GM23338 (cell line): Measurements from ENCODE around the gene TFDP1. TPM values are rescaled to one million over a fixed set of nuclear protein-coding genes. Genes with fewer than 3 reads are reported as not detected.

Source experiments
- ATAC-seq: fragments of 200-7000 bp; cut with Tn5 transposase; 3 replicates; pipeline ENCODE4 v1.9.1; 2020
- DNase-seq: peaks from one replicate; pipeline ENCODE4 v3.0.0-alpha.2; 2015; ENCODE audit warnings: low spot score
- H2AFZ ChIP-seq: fragments of 200-600 bp; sonication (generic); 2 replicates; pipeline ENCODE4 v1.8.0; 2016; ENCODE audit warnings: antibody characterized with exemption, mild to moderate bottlenecking, moderate library complexity
- H3F3A ChIP-seq: fragments of 200-600 bp; sonication (generic); replicated peaks from 2 replicates; pipeline ENCODE4 v1.8.0; 2017; ENCODE audit warnings: antibody characterized with exemption, mixed run types, low read depth
- H3K27ac ChIP-seq: fragments of 200-600 bp; sonication (generic); 2 replicates; pipeline ENCODE4 v1.6.1; 2016; ENCODE audit warnings: low read depth
- H3K27me3 ChIP-seq: fragments of 200-600 bp; sonication (generic); 2 replicates; pipeline ENCODE4 v1.8.0; 2016; ENCODE audit warnings: mild to moderate bottlenecking, mixed run types, moderate library complexity; ENCODE audit not compliant: insufficient read depth
- H3K36me3 ChIP-seq: fragments of 200-600 bp; sonication (generic); 2 replicates; pipeline ENCODE4 v1.8.0; 2016; ENCODE audit warnings: mild to moderate bottlenecking; ENCODE audit not compliant: insufficient read depth
- H3K4me1 ChIP-seq: fragments of 200-600 bp; sonication (generic); 2 replicates; pipeline ENCODE4 v1.8.0; 2016; ENCODE audit warnings: mild to moderate bottlenecking, moderate library complexity; ENCODE audit not compliant: insufficient read depth
- H3K4me2 ChIP-seq: fragments of 200-600 bp; sonication (generic); 2 replicates; pipeline ENCODE4 v1.7.1; 2017; ENCODE audit warnings: mixed run types
- H3K4me3 ChIP-seq: fragments of 200-600 bp; sonication (generic); 2 replicates; pipeline ENCODE4 v1.6.1; 2016; ENCODE audit warnings: mixed run types
- H3K79me2 ChIP-seq: fragments of 200-600 bp; sonication (generic); replicated peaks from 2 replicates; pipeline ENCODE4 v1.8.0; 2017; ENCODE audit warnings: mild to moderate bottlenecking; ENCODE audit not compliant: insufficient read depth
- H3K9me2 ChIP-seq: fragments of 200-600 bp; sonication (generic); 2 replicates; pipeline ENCODE4 v1.8.0; 2017; ENCODE audit not compliant: insufficient read depth
- H4K20me1 ChIP-seq: fragments of 200-600 bp; sonication (generic); replicated peaks from 2 replicates; pipeline ENCODE4 v1.8.0; 2017; ENCODE audit warnings: mild to moderate bottlenecking; ENCODE audit not compliant: insufficient read depth
- H3K27ac Mint-ChIP-seq: 2 replicates; pipeline ENCODE4 v1.8.0; 2020; ENCODE audit warnings: inconsistent platforms, mild to moderate bottlenecking, moderate library complexity, mixed read lengths
- H3K27me3 Mint-ChIP-seq: 3 replicates; pipeline ENCODE4 v1.8.0; 2022; ENCODE audit warnings: low read depth, mild to moderate bottlenecking, moderate library complexity, mixed read lengths, inconsistent platforms; ENCODE audit not compliant: insufficient read depth, poor library complexity
- H3K36me3 Mint-ChIP-seq: 3 replicates; pipeline ENCODE4 v1.8.0; 2021; ENCODE audit warnings: low read depth, mild to moderate bottlenecking, inconsistent platforms, moderate library complexity, mixed read lengths
- H3K4me1 Mint-ChIP-seq: 3 replicates; pipeline ENCODE4 v1.8.0; 2020; ENCODE audit warnings: mild to moderate bottlenecking, inconsistent platforms, mixed read lengths
- H3K4me3 Mint-ChIP-seq: 3 replicates; pipeline ENCODE4 v1.8.0; 2021; ENCODE audit warnings: moderate library complexity, mild to moderate bottlenecking, inconsistent platforms, mixed read lengths
- H3K9me3 Mint-ChIP-seq: 3 replicates; pipeline ENCODE4 v1.8.0; 2020; ENCODE audit warnings: moderate library complexity, mild to moderate bottlenecking, inconsistent platforms, mixed read lengths
- CREB1 ChIP-seq: fragments of 250-450 bp; sonication (Bioruptor Pico); IDR thresholded peaks from 2 replicates; pipeline ENCODE4 v1.5.0; 2020; ENCODE audit warnings: low read depth, mild to moderate bottlenecking, moderate library complexity
- EZH2 ChIP-seq: fragments of 200-600 bp; sonication (generic); IDR thresholded peaks from one replicate; pipeline ENCODE4 v1.8.0; 2017; ENCODE audit warnings: antibody characterized with exemption, mild to moderate bottlenecking, low read depth; ENCODE audit not compliant: unreplicated experiment
- EZH2phosphoT487 ChIP-seq: fragments of 200-600 bp; sonication (generic); IDR thresholded peaks from one replicate; pipeline ENCODE4 v1.8.1; 2018; ENCODE audit warnings: antibody characterized with exemption; ENCODE audit not compliant: unreplicated experiment
- JUNB ChIP-seq: IDR thresholded peaks from one replicate; pipeline ENCODE4 v1.6.1; 2016; ENCODE audit warnings: antibody characterized with exemption; ENCODE audit not compliant: unreplicated experiment
- NANOG ChIP-seq: IDR thresholded peaks from 2 replicates; pipeline ENCODE4 v1.6.1; 2016; ENCODE audit warnings: antibody characterized with exemption, borderline replicate concordance
- POLR2AphosphoS5 ChIP-seq: IDR thresholded peaks from 2 replicates; pipeline ENCODE4 v1.6.1; 2016; ENCODE audit warnings: antibody characterized with exemption, low read depth
- STAT1 ChIP-seq: IDR thresholded peaks from one replicate; pipeline ENCODE4 v1.6.1; 2016; ENCODE audit warnings: antibody characterized with exemption; ENCODE audit not compliant: unreplicated experiment
- ZNF114 ChIP-seq: fragments of 250-450 bp; sonication (Bioruptor Pico); IDR thresholded peaks from 2 replicates; pipeline ENCODE4 v1.5.0; 2020; ENCODE audit warnings: mild to moderate bottlenecking, moderate library complexity
- ZNF331 ChIP-seq: fragments of 250-450 bp; sonication (Bioruptor Pico); IDR thresholded peaks from 2 replicates; pipeline ENCODE4 v1.5.0; 2020; ENCODE audit warnings: low read depth, mild to moderate bottlenecking, moderate library complexity
- polyA plus RNA-seq: library from polyadenylated mRNA; unstranded; fragments of >200 nt; fragmentation: Nextera tagmentation; extraction: Ambion mirVana; gene quantifications from 2 replicates; pipeline ENCODE4 v1.2.1, GENCODE V29; 2016
- total RNA-seq: library from RNA; depleted of rRNA; stranded (reverse); fragments of >200 nt; shearing (Covaris generic); gene quantifications from 2 replicates; pipeline ENCODE4 v1.2.3, GENCODE V29; 2014
- TF ChIP-seq, protein P1 (sequence below), 2 experiments: fragments of 200-600 bp in 1 of 2; sonication (generic) in 1 of 2; conservative IDR thresholded peaks; 2 replicates each; pipeline versions ENCODE4 v1.5.1 to v1.6.1; 2016 to 2017; ENCODE audit warnings: antibody characterized with exemption in 2 of 2, low read depth in 2 of 2, mild to moderate bottlenecking in 2 of 2, moderate library complexity in 1 of 2
- TF ChIP-seq, protein P2 (sequence below): fragments of 250-450 bp; sonication (Bioruptor Pico); IDR thresholded peaks from 2 replicates; pipeline ENCODE4 v1.5.0; 2020; ENCODE audit warnings: mild to moderate bottlenecking, moderate library complexity
- TF ChIP-seq, protein P3 (sequence below): IDR thresholded peaks from one replicate; pipeline ENCODE4 v1.6.1; 2018; ENCODE audit warnings: antibody characterized with exemption; ENCODE audit not compliant: unreplicated experiment
- TF ChIP-seq, protein P4 (sequence below): IDR thresholded peaks from 2 replicates; pipeline ENCODE4 v1.6.1; 2016; ENCODE audit warnings: antibody characterized with exemption

Gene TFDP1
- total and polyA plus RNA-seq, 2 experiments from 2014 or later: 42.9 to 80.0 TPM

DNA sequence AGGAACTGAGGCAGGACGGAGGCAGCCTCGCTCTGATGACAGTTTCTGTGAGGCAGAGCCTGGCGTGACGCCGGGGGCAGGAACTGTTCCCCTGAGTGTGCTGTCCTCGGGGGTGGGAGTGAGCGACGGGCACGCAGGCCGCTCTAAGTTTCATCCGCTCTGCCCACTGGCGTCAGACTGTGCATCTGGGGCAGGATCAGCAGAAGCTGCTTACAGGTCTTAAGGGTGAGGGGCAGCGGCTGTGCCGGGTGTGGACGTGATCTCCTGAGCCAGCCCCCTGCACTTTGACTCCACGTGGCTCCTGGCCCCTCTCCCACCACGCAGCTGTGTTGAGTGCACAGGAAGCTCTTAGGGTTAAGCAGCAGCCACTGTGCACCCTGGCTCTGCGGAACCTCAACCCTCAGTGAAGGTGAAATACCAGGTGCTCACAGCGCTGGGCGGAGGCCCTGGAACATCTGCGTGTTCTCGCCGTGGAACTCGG is 84.0 kb downstream of the TFDP1 start:
- DNase-seq: no peak
- Histone ChIP-seq H3F3A (no peaks in the 10 kb centered on the region), H2AFZ (0 out of 2 replicates have a peak overlapping the region, but pooled peaks have one; percentile 23), H3K27ac (no peak overlapping the region), H3K36me3 (no peaks in the 10 kb centered on the region), H4K20me1 (no peaks in the 10 kb centered on the region), H3K4me3 (no peak overlapping the region), H3K4me1 (no peaks in the 10 kb centered on the region), H3K27me3 (no peaks in the 10 kb centered on the region), H3K79me2 (no peaks in the 10 kb centered on the region), H3K9me2 (no peaks in the 10 kb centered on the region), H3K4me2 (no peak overlapping the region)
- no peak for ATAC-seq
- H3K4me3 Mint-ChIP-seq: no peak overlapping the region
- H3K36me3 Mint-ChIP-seq: no peaks in the 10 kb centered on the region
- H3K9me3 Mint-ChIP-seq: peaks cover 3% of the 10 kb centered on the region; the same call in 1 of the 3 replicates
- H3K27me3 Mint-ChIP-seq: peaks cover 6% of the 10 kb centered on the region
- no peak for TF ChIP-seq ZNF114 (CRISPR knock-in tag)
- TF ChIP-seq STAT1: no peak
- TF ChIP-seq EZH2: no peak
- no peak for TF ChIP-seq EZH2phosphoT487
- TF ChIP-seq CREB1: no peak
- TF ChIP-seq POLR2AphosphoS5: no peak
- TF ChIP-seq, protein P1, sequence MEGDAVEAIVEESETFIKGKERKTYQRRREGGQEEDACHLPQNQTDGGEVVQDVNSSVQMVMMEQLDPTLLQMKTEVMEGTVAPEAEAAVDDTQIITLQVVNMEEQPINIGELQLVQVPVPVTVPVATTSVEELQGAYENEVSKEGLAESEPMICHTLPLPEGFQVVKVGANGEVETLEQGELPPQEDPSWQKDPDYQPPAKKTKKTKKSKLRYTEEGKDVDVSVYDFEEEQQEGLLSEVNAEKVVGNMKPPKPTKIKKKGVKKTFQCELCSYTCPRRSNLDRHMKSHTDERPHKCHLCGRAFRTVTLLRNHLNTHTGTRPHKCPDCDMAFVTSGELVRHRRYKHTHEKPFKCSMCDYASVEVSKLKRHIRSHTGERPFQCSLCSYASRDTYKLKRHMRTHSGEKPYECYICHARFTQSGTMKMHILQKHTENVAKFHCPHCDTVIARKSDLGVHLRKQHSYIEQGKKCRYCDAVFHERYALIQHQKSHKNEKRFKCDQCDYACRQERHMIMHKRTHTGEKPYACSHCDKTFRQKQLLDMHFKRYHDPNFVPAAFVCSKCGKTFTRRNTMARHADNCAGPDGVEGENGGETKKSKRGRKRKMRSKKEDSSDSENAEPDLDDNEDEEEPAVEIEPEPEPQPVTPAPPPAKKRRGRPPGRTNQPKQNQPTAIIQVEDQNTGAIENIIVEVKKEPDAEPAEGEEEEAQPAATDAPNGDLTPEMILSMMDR (conservative IDR thresholded peaks at IDR 0.05; ENCODE audit: low read depth in 2 of 2): no peak
- TF ChIP-seq NANOG: no peak
- TF ChIP-seq, protein P2, sequence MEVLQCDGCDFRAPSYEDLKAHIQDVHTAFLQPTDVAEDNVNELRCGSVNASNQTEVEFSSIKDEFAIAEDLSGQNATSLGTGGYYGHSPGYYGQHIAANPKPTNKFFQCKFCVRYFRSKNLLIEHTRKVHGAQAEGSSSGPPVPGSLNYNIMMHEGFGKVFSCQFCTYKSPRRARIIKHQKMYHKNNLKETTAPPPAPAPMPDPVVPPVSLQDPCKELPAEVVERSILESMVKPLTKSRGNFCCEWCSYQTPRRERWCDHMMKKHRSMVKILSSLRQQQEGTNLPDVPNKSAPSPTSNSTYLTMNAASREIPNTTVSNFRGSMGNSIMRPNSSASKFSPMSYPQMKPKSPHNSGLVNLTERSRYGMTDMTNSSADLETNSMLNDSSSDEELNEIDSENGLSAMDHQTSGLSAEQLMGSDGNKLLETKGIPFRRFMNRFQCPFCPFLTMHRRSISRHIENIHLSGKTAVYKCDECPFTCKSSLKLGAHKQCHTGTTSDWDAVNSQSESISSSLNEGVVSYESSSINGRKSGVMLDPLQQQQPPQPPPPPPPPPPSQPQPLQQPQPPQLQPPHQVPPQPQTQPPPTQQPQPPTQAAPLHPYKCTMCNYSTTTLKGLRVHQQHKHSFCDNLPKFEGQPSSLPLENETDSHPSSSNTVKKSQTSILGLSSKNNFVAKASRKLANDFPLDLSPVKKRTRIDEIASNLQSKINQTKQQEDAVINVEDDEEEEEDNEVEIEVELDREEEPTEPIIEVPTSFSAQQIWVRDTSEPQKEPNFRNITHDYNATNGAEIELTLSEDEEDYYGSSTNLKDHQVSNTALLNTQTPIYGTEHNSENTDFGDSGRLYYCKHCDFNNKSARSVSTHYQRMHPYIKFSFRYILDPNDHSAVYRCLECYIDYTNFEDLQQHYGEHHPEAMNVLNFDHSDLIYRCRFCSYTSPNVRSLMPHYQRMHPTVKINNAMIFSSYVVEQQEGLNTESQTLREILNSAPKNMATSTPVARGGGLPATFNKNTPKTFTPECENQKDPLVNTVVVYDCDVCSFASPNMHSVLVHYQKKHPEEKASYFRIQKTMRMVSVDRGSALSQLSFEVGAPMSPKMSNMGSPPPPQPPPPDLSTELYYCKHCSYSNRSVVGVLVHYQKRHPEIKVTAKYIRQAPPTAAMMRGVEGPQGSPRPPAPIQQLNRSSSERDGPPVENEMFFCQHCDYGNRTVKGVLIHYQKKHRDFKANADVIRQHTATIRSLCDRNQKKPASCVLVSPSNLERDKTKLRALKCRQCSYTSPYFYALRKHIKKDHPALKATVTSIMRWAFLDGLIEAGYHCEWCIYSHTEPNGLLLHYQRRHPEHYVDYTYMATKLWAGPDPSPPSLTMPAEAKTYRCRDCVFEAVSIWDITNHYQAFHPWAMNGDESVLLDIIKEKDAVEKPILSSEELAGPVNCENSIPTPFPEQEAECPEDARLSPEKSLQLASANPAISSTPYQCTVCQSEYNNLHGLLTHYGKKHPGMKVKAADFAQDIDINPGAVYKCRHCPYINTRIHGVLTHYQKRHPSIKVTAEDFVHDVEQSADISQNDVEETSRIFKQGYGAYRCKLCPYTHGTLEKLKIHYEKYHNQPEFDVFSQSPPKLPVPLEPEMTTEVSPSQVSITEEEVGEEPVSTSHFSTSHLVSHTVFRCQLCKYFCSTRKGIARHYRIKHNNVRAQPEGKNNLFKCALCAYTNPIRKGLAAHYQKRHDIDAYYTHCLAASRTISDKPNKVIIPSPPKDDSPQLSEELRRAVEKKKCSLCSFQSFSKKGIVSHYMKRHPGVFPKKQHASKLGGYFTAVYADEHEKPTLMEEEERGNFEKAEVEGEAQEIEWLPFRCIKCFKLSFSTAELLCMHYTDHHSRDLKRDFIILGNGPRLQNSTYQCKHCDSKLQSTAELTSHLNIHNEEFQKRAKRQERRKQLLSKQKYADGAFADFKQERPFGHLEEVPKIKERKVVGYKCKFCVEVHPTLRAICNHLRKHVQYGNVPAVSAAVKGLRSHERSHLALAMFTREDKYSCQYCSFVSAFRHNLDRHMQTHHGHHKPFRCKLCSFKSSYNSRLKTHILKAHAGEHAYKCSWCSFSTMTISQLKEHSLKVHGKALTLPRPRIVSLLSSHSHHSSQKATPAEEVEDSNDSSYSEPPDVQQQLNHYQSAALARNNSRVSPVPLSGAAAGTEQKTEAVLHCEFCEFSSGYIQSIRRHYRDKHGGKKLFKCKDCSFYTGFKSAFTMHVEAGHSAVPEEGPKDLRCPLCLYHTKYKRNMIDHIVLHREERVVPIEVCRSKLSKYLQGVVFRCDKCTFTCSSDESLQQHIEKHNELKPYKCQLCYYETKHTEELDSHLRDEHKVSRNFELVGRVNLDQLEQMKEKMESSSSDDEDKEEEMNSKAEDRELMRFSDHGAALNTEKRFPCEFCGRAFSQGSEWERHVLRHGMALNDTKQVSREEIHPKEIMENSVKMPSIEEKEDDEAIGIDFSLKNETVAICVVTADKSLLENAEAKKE (CRISPR knock-in tag): no peak
- no peak for TF ChIP-seq ZNF331 (CRISPR knock-in tag)
- TF ChIP-seq JUNB: no peak
- TF ChIP-seq, protein P3, sequence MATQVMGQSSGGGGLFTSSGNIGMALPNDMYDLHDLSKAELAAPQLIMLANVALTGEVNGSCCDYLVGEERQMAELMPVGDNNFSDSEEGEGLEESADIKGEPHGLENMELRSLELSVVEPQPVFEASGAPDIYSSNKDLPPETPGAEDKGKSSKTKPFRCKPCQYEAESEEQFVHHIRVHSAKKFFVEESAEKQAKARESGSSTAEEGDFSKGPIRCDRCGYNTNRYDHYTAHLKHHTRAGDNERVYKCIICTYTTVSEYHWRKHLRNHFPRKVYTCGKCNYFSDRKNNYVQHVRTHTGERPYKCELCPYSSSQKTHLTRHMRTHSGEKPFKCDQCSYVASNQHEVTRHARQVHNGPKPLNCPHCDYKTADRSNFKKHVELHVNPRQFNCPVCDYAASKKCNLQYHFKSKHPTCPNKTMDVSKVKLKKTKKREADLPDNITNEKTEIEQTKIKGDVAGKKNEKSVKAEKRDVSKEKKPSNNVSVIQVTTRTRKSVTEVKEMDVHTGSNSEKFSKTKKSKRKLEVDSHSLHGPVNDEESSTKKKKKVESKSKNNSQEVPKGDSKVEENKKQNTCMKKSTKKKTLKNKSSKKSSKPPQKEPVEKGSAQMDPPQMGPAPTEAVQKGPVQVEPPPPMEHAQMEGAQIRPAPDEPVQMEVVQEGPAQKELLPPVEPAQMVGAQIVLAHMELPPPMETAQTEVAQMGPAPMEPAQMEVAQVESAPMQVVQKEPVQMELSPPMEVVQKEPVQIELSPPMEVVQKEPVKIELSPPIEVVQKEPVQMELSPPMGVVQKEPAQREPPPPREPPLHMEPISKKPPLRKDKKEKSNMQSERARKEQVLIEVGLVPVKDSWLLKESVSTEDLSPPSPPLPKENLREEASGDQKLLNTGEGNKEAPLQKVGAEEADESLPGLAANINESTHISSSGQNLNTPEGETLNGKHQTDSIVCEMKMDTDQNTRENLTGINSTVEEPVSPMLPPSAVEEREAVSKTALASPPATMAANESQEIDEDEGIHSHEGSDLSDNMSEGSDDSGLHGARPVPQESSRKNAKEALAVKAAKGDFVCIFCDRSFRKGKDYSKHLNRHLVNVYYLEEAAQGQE: no peak
- TF ChIP-seq, protein P4, sequence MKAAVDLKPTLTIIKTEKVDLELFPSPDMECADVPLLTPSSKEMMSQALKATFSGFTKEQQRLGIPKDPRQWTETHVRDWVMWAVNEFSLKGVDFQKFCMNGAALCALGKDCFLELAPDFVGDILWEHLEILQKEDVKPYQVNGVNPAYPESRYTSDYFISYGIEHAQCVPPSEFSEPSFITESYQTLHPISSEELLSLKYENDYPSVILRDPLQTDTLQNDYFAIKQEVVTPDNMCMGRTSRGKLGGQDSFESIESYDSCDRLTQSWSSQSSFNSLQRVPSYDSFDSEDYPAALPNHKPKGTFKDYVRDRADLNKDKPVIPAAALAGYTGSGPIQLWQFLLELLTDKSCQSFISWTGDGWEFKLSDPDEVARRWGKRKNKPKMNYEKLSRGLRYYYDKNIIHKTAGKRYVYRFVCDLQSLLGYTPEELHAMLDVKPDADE: no peak
- peaks cover 5% of the 10 kb centered on the region; the same call in 2 of the 3 replicates for H3K4me1 Mint-ChIP-seq
- H3K27ac Mint-ChIP-seq: no peak overlapping the region
